ENCODE measurements around the gene LTA.

The LTA gene

DNA sequence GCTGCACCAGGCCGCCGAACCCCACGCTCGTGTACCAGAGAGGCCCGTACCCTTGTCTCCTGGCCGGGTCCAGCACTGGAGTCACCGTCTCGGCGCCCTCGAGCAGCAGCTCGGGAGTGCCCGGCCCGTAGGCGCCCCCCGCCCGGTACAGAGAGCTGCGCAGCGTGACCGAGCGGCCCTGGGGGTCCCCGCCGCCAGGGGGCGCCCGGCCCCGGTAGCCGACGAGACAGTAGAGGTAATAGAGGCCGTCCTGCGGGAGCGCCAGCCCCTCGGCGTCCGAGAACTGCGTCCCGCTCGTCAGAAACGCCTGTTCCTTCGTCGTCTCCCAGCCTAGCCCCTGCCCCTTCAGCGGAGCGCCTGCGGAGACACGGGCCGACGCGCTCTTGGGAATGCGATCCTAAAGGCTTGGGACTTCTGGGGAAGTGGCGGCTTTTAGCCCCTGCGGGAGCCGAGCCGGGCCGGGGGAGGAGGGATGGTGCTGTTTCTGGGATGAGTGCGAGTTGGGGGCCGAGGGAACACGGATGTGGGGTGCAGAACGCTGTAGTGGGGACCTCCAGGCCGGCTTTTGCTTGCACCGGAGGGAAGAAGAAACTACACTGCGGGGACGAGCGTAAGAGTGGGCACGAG, 8.8 kb downstream of the LTA start:
- peak; percentile 87 for DNase-seq (ENCODE audit: low read depth in 1 of 2, low spot score in 1 of 2)
- Histone ChIP-seq H3K4me3 (replicated peaks; ENCODE audit: insufficient read depth, low read length) (peak overlapping the region; percentile 55), H3K27ac (replicated peaks) (peak overlapping the region; percentile 89), H3K27me3 (ENCODE audit: insufficient read depth, poor library complexity, severe bottlenecking) (no peaks in the 10 kb centered on the region)
- TF ChIP-seq POLR2AphosphoS5 (IDR thresholded peaks at IDR 0.05; ENCODE audit: low read depth) (peak; percentile 71), GABPA (IDR thresholded peaks at IDR 0.05; ENCODE audit: low read depth) (no peak)
- TF ChIP-seq, protein P1, sequence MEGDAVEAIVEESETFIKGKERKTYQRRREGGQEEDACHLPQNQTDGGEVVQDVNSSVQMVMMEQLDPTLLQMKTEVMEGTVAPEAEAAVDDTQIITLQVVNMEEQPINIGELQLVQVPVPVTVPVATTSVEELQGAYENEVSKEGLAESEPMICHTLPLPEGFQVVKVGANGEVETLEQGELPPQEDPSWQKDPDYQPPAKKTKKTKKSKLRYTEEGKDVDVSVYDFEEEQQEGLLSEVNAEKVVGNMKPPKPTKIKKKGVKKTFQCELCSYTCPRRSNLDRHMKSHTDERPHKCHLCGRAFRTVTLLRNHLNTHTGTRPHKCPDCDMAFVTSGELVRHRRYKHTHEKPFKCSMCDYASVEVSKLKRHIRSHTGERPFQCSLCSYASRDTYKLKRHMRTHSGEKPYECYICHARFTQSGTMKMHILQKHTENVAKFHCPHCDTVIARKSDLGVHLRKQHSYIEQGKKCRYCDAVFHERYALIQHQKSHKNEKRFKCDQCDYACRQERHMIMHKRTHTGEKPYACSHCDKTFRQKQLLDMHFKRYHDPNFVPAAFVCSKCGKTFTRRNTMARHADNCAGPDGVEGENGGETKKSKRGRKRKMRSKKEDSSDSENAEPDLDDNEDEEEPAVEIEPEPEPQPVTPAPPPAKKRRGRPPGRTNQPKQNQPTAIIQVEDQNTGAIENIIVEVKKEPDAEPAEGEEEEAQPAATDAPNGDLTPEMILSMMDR (IDR thresholded peaks at IDR 0.05; ENCODE audit: insufficient read depth, low read length) = peak; percentile 78
- TF ChIP-seq, protein P2, sequence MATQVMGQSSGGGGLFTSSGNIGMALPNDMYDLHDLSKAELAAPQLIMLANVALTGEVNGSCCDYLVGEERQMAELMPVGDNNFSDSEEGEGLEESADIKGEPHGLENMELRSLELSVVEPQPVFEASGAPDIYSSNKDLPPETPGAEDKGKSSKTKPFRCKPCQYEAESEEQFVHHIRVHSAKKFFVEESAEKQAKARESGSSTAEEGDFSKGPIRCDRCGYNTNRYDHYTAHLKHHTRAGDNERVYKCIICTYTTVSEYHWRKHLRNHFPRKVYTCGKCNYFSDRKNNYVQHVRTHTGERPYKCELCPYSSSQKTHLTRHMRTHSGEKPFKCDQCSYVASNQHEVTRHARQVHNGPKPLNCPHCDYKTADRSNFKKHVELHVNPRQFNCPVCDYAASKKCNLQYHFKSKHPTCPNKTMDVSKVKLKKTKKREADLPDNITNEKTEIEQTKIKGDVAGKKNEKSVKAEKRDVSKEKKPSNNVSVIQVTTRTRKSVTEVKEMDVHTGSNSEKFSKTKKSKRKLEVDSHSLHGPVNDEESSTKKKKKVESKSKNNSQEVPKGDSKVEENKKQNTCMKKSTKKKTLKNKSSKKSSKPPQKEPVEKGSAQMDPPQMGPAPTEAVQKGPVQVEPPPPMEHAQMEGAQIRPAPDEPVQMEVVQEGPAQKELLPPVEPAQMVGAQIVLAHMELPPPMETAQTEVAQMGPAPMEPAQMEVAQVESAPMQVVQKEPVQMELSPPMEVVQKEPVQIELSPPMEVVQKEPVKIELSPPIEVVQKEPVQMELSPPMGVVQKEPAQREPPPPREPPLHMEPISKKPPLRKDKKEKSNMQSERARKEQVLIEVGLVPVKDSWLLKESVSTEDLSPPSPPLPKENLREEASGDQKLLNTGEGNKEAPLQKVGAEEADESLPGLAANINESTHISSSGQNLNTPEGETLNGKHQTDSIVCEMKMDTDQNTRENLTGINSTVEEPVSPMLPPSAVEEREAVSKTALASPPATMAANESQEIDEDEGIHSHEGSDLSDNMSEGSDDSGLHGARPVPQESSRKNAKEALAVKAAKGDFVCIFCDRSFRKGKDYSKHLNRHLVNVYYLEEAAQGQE (IDR thresholded peaks at IDR 0.05; ENCODE audit: insufficient replicate concordance, low read depth) = peak; percentile 39

DNA sequence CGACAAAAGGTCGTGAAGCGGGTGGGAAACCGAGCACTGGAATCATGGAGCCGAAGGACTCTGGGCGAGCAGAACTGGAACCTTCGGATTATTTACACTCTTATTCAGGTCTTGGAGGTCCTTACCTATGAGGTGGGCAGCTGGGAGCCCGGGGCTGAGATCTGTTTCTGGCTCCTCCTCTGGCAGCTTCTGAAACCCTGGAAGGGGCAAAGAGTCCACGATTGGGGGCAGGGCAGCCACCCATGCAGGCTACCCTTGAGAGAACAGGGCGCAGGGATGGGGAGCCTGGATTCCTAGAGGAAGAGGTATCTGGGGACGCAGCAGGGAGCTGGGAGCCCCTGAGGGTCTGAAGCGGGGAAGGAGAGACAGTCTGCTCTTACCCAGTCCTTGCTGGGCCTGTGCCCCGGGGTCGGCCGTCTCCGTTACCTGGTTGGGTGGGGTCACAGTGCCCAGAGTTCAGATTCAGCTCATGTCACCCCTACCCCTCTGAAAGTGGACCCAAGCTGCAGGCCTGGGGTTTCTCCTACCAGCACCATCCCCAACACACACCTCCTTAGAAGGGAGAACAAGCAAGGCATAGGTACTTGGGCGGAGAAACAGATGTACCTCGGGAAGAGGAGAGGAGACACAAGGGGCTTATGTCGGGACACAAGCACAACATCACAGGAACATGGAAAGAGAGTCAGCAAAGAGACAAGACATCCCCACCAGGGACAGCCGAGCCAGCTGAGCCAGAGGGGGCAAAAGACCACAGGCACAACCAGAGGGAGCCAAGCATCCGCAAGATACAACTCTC, 9.5 kb downstream of the LTA start:
- peak overlapping the region; percentile 89 for H3K27ac ChIP-seq (replicated peaks)
- H3K4me3 ChIP-seq (replicated peaks; ENCODE audit: insufficient read depth, low read length) = peak overlapping the region; percentile 55
- DNase-seq (ENCODE audit: low read depth in 1 of 2, low spot score in 1 of 2) = no peak

DNA sequence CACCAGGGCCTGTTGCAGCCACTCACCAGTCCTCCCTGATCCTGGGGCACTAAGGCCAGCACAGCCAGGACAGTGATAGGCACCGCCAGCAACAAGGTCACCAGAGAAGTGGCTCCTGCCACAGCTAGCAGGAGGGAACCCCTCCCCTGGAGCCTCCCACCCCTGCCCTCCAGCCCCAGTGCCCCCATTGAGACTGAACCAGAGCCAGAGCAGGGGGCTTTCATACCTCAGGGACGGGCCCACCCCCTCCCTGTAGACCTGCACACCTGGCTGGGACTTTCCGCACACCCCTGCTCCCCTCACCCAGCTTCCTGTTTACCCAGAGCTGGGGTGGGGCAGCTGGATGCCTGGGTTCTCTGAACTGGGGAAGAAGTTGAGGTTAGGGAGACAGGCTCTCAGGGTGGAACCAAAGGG, 10.1 kb downstream of the LTA start, which contains the start of gene LTB:
TSS of gene LTB (minus strand) at position 195 of the 414 bp plus-strand sequence. CDS start at position 188, 7 bp downstream.
- Histone ChIP-seq H3K27me3 (ENCODE audit: insufficient read depth, poor library complexity, severe bottlenecking) (no peaks in the 10 kb centered on the region), H3K27ac (replicated peaks) (peak within 1 kb of the TSS; percentile 89), H3K4me3 (replicated peaks; ENCODE audit: insufficient read depth, low read length) (peak within 1 kb of the TSS; percentile 55)
- DNase-seq (ENCODE audit: low read depth in 1 of 2, low spot score in 1 of 2) = peak in 1 of 2 experiments; percentile 39
- TF ChIP-seq, protein P2 (IDR thresholded peaks at IDR 0.05; ENCODE audit: insufficient replicate concordance, low read depth) = no peak
- TF ChIP-seq SPI1 (IDR thresholded peaks at IDR 0.05; ENCODE audit: borderline replicate concordance, low read depth) = 0 out of 2 replicates have a peak, but pooled peaks have one; percentile 16
- TF ChIP-seq, protein P1 (IDR thresholded peaks at IDR 0.05; ENCODE audit: insufficient read depth, low read length) = no peak

More for the DNA sequence above, 9.5 kb downstream of the LTA start:
- H3K27me3 ChIP-seq (ENCODE audit: insufficient read depth, poor library complexity, severe bottlenecking) = no peaks in the 10 kb centered on the region
- TF ChIP-seq POLR2AphosphoS5 (IDR thresholded peaks at IDR 0.05; ENCODE audit: low read depth) (peak; percentile 32; the same call in 1 of the 2 replicates), SPI1 (IDR thresholded peaks at IDR 0.05; ENCODE audit: borderline replicate concordance, low read depth) (no peak)

DNA sequence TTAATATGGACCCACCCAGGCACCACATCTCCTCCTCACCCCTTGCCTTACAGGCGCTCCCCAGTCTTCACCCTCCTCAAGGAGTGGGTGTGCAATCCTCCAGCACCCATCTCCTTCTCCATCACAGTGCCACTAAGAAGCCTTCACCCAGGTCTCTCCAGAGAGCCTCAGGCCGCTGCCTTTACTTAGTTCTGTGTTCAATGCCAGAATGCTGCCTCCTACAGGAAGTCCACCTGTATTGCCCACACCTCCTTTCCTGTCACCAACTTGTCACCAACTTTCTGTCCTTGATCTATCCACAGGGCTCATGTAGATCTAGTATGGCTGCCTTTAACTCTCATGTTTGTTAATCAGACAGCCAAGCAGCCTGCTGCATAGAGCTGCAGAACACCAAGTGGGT, 13.4 kb downstream of the LTA start:
- TF ChIP-seq, protein P1 (IDR thresholded peaks at IDR 0.05; ENCODE audit: insufficient read depth, low read length) = peak; percentile 59
- TF ChIP-seq GABPA (IDR thresholded peaks at IDR 0.05; ENCODE audit: low read depth) (no peak), POLR2AphosphoS5 (IDR thresholded peaks at IDR 0.05; ENCODE audit: low read depth) (no peak), SPI1 (IDR thresholded peaks at IDR 0.05; ENCODE audit: borderline replicate concordance, low read depth) (no peak)
- TF ChIP-seq, protein P2 (IDR thresholded peaks at IDR 0.05; ENCODE audit: insufficient replicate concordance, low read depth) = no peak
- H3K27ac ChIP-seq (replicated peaks) = peak overlapping the region; percentile 98
- DNase-seq (ENCODE audit: low read depth in 1 of 2, low spot score in 1 of 2) = peak in 1 of 2 experiments; percentile 82
- no peak overlapping the region for H3K4me3 ChIP-seq (replicated peaks; ENCODE audit: insufficient read depth, low read length)
- H3K27me3 ChIP-seq (ENCODE audit: insufficient read depth, poor library complexity, severe bottlenecking) = no peaks in the 10 kb centered on the region

Measured in HL-60 (cell line).